Measurements from ENCODE around the gene TLCD3A. TPM values are rescaled to one million over a fixed set of nuclear protein-coding genes. Genes with fewer than 3 reads are reported as not detected.

TLCD3A gene
- total RNA-seq, 4 donors from 2014 or later = 0.39 to 1.4 (median 0.86) TPM

- in situ Hi-C loops (cut with MboI; ENCODE audit: low sequenced_read_pairs in 4 of 4) = no loop called here
- Histone ChIP-seq H3K9me3 (no peaks in the 10 kb centered on the region), H3K27ac (peak overlapping the region in 1 of 4 donors; percentile 18), H3K4me3 (no peak overlapping the region), H3K36me3 (peaks cover 0 to 35% of the 10 kb centered on the region in 2 donors), H3K4me1 (no peaks in the 10 kb centered on the region), H3K27me3 (no peaks in the 10 kb centered on the region)
- ATAC-seq (peak in 1 of 2 donors; percentile 21), DNase-seq (no peak)
- intact Hi-C loops (cut with DNase I; ENCODE audit: low total_unique reads) = no loop called here
- TF ChIP-seq POLR2A (IDR thresholded peaks at IDR 0.05) (no peak), CTCF (IDR thresholded peaks at IDR 0.05 in 4 of 5, conservative IDR thresholded peaks at IDR 0.05 in 1 of 5) (no peak)
Observed at GRCh38 chr17:699345-699744, 33.1 kb upstream of the TLCD3A start.

GRCh38 chr17:700504-701094, 31.8 kb upstream of the TLCD3A start:
- Histone ChIP-seq H3K27ac (no peak overlapping the region), H3K36me3 (peaks cover 0 to 22% of the 10 kb centered on the region in 2 donors), H3K27me3 (no peaks in the 10 kb centered on the region), H3K4me1 (peaks cover under 1 to 5% of the 10 kb centered on the region in 2 donors), H3K4me3 (no peak overlapping the region), H3K9me3 (no peaks in the 10 kb centered on the region)
- DNase-seq (no peak), ATAC-seq (peak; percentile 54 to 56)
- intact Hi-C loops (cut with DNase I; ENCODE audit: low total_unique reads) = loop anchor here (1.0 kb wide), 1 partner anchor 288 kb away; no protein-coding TSS in a partner anchor
- in situ Hi-C loops (cut with MboI; ENCODE audit: low sequenced_read_pairs in 4 of 4) = no loop called here
- TF ChIP-seq POLR2A (IDR thresholded peaks at IDR 0.05) (no peak), CTCF (IDR thresholded peaks at IDR 0.05 in 4 of 5, conservative IDR thresholded peaks at IDR 0.05 in 1 of 5) (peak; percentile 62 to 82 (median 68))

GRCh38 chr17:703081-703875, 29.1 kb upstream of the TLCD3A start:
- Histone ChIP-seq H3K4me1 (peaks cover 5 to 10% of the 10 kb centered on the region in 2 donors), H3K27ac (no peak overlapping the region)
- no peak for DNase-seq

GRCh38 chr17:704111-704864, 28.1 kb upstream of the TLCD3A start:
- TF ChIP-seq CTCF (IDR thresholded peaks at IDR 0.05 in 4 of 5, conservative IDR thresholded peaks at IDR 0.05 in 1 of 5) (no peak), POLR2A (IDR thresholded peaks at IDR 0.05) (no peak)
- in situ Hi-C loops (cut with MboI; ENCODE audit: low sequenced_read_pairs in 4 of 4) (no loop called here), intact Hi-C loops (cut with DNase I; ENCODE audit: low total_unique reads) (no loop called here)
- ATAC-seq (no peak), DNase-seq (no peak)
- Histone ChIP-seq H3K27ac (no peak overlapping the region), H3K4me3 (no peak overlapping the region), H3K27me3 (no peaks in the 10 kb centered on the region), H3K4me1 (peaks cover 5 to 10% of the 10 kb centered on the region in 2 donors), H3K36me3 (peaks cover 0 to 18% of the 10 kb centered on the region in 2 donors), H3K9me3 (no peaks in the 10 kb centered on the region)

More at GRCh38 chr17:703081-703875, 29.1 kb upstream of the TLCD3A start:
- no peak for ATAC-seq
- no peak overlapping the region for H3K4me3 ChIP-seq
- H3K9me3 ChIP-seq = no peaks in the 10 kb centered on the region
- in situ Hi-C loops (cut with MboI; ENCODE audit: low sequenced_read_pairs in 4 of 4) (no loop called here), intact Hi-C loops (cut with DNase I; ENCODE audit: low total_unique reads) (no loop called here)
- H3K27me3 ChIP-seq = no peaks in the 10 kb centered on the region
- peaks cover 0 to 8% of the 10 kb centered on the region in 2 donors for H3K36me3 ChIP-seq
- TF ChIP-seq POLR2A (IDR thresholded peaks at IDR 0.05) (no peak), CTCF (IDR thresholded peaks at IDR 0.05 in 4 of 5, conservative IDR thresholded peaks at IDR 0.05 in 1 of 5) (no peak)

Data from gastrocnemius medialis (tissue), 4 donors.